ENCODE data around the gene ACVR2B.

The ACVR2B gene

GRCh38 chr3:38534180-38534579 is 80.5 kb downstream of the ACVR2B start:
- no peak for DNase-seq

GRCh38 chr3:38534604-38535003 is 80.9 kb downstream of the ACVR2B start:
- no peak for DNase-seq

- DNase-seq: no peak
Observed at GRCh38 chr3:38536671-38537070, 83.0 kb downstream of the ACVR2B start.

DNA sequence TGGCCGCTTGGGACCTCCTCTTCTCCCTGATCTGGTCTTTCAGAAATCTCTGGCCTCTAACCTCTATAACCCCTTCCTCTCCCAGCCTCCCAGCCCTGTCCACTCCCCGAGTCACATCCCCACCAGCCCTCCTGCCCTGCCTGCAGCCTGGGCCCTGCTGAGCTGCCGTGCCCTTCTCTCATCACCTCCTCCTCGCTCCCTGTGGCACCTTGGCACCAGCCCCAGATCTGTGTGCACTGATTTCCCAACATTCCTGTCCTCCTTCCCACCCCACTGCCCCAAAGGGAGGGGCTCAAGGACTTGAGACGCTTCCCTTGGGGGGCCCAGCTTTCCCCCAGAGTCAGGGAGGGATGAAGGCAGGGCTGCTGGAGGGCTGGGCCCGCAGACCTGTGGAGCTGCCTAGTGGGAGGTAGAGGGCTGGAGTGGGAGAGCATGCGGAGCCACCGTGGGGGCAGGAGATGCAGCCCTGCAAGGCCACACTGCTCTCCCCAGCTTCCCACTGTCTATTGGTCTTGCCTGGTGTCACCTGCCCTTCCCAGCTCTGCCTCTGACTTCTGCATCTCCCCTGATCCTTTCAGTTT is 85.2 kb downstream of the ACVR2B start:
- no peak for DNase-seq

- DNase-seq: no peak
Observed at GRCh38 chr3:38541806-38542205, 88.1 kb downstream of the ACVR2B start.
